HUES64 (cell line): Measurements from ENCODE around the gene RNF126.

Source experiments
- H3K27ac ChIP-seq: 2 replicates; pipeline ENCODE4 v1.7.0; 2013; ENCODE audit warnings: low read depth, low read length, inconsistent platforms
- H3K27me3 ChIP-seq: 2 replicates; pipeline ENCODE4 v1.6.1; 2013; ENCODE audit warnings: mild to moderate bottlenecking, low read length; ENCODE audit not compliant: insufficient read depth
- H3K36me3 ChIP-seq: 2 replicates; pipeline ENCODE4 v1.6.1; 2013; ENCODE audit warnings: mild to moderate bottlenecking, low read length; ENCODE audit not compliant: insufficient read depth
- H3K4me1 ChIP-seq: 2 replicates; pipeline ENCODE4 v1.6.1; 2013; ENCODE audit warnings: mild to moderate bottlenecking, low read length, moderate library complexity; ENCODE audit not compliant: insufficient read depth
- H3K4me3 ChIP-seq: 2 replicates; pipeline ENCODE4 v1.5.1; 2013; ENCODE audit warnings: mild to moderate bottlenecking, low read length, moderate library complexity
- H3K9ac ChIP-seq: 2 replicates; pipeline ENCODE4 v1.6.1; 2013; ENCODE audit warnings: mild to moderate bottlenecking, low read depth, low read length
- H3K9me3 ChIP-seq: 2 replicates; pipeline ENCODE4 v1.6.1; 2013; ENCODE audit warnings: low read depth, low read length; ENCODE audit not compliant: insufficient read depth
- WGBS: fragments of 150-250, 120-280 bp; methylation state at CpG from one replicate; pipeline ENCODE4 v1.1.7; 2013; ENCODE audit warnings: missing lambda C conversion rate; 5-methylcytosine and 5-hydroxymethylcytosine counted together

RNF126 gene

DNA sequence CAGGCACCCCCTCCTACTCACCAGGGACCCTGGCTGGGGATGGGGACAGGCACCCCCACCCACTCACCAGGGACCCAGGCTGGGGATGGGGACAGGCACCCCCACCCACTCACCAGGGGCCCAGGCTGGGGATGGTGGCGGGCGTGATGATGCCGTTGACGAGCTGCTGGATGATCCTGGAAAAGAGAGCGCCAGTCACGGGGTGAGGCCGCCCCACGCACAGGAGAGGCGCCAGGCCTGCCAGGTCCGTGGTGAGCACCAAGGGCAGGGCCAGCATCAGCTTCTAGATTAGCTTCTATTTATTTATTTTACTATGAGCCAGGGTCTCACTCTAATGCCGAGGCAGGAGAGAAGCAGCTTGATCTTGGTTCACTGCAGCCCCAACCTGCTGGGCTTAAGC lies 12.9 kb downstream of the RNF126 start:
- H3K27me3 ChIP-seq, result no peaks in the 10 kb centered on the region
- no peak overlapping the region for H3K4me3 ChIP-seq
- 94% methylated on average over 11 of the region's 11 CpGs for WGBS
- H3K9me3 ChIP-seq, result no peaks in the 10 kb centered on the region
- H3K9ac ChIP-seq, result no peak overlapping the region
- no peaks in the 10 kb centered on the region for H3K4me1 ChIP-seq
- peaks cover 76% of the 10 kb centered on the region for H3K36me3 ChIP-seq
- H3K27ac ChIP-seq, result no peak overlapping the region

DNA sequence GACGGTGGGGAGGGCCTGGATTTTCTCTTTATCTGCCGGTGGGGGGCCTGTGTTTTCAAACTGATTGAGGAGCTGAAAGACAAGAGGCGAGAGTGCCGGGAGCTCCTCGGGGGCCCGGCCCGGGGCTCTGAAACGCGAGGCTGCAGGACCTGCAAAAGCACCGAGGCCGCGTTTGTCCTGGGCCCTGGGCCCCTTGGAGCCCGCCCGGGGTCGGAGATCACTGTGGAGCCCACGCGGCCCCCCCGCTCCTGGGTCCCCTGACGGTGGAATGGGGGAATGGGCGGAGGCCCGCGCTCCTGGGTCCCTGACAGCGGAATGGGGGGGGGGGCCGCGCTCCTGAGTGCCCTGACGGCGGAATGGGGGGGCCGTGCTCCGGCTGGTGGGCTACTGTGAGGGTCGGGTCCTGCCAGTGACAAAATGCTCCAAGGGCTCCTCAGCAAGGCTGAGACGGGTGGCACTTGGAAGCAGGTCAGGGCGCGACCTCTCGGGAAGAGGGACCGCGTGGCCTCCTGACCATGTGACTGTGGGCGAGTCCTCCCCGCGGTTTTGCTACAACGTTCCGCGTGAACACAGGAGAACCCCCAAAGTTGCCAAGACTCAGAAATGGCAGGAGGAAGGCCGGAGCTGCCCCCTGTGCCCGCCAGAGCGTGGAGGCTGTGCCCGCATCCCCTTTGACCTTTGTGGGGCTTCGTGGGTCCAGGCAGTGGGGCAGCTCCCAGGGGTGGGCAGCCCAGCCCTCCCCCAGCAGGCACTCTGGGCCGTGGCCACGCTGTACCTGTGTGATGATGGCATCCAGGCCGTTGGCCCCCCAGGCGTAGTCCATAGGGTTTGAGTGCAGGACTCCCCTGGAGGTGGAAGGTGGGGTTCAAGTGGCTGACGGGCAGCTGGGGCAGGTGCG lies 13.9 kb downstream of the RNF126 start:
- Histone ChIP-seq H3K9me3 (no peaks in the 10 kb centered on the region), H3K9ac (no peak overlapping the region), H3K27me3 (no peaks in the 10 kb centered on the region), H3K36me3 (peaks cover 82% of the 10 kb centered on the region), H3K4me3 (no peak overlapping the region), H3K4me1 (no peaks in the 10 kb centered on the region), H3K27ac (no peak overlapping the region)
- 95% methylated on average over 53 of the region's 53 CpGs for WGBS

DNA sequence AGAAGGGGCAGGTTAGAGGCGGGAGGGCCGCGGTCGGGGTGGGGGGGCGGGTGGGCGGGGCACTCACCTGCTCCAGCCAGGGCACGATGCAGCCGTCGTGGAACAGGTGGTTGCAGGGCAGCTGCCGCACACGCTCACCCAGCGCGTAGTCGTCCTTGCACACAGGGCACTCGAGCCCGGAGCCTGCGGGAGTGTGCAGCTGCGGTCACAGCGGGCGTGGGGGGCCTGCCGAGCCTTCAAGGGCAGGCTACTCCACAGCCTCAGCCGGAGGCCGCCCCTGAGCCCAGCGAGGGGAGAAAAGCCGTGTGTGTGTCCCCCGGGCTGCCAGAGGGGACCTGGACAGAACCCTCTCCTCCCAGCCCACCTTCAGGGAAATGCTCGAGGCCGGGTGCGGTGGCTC lies 14.7 kb downstream of the RNF126 start:
- no peaks in the 10 kb centered on the region for H3K27me3 ChIP-seq
- 94% methylated on average over 29 of the region's 29 CpGs for WGBS
- H3K36me3 ChIP-seq, result peaks cover 74% of the 10 kb centered on the region
- H3K9ac ChIP-seq, result no peak overlapping the region
- no peak overlapping the region for H3K27ac ChIP-seq
- no peaks in the 10 kb centered on the region for H3K4me1 ChIP-seq
- H3K4me3 ChIP-seq, result no peak overlapping the region
- H3K9me3 ChIP-seq, result no peaks in the 10 kb centered on the region

DNA sequence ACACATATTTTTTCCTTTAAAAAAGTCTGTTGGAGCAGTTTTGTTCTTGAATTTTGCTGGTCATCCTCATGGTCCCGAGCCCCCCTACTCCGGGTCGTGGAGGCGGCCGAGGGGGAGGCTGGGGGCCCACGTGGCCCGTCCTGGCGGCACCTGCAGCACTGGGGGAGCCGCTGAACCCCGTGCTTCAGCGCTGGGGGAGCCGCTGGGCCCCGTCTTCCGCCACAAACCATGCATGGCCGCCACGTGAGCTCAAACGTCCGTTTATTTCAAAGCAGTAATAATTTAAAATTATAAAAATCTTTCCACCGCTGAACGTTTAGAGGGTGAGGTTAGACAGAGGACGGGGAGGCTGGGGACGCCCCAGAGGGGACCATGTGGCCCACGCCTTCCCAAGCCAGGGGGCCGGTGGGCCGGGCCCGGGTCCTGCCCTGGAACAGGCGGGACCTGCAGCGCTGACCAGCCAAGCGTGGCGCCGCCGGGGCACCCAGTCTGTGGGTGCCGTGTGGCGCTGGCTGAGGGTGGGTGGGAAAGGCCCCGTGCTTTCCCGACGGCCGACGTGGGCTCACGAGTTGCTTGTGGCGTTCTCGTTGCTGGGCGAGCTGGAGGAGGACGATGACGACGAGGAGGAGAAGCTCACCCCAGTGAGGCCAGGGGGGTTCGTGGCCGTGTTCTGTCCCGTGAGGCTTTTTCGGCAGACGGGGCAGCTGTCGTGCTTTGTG lies 15.3 kb downstream of the RNF126 start:
- Histone ChIP-seq H3K36me3 (peaks cover 69% of the 10 kb centered on the region), H3K27me3 (no peaks in the 10 kb centered on the region), H3K9ac (no peak overlapping the region), H3K27ac (no peak overlapping the region), H3K4me1 (no peaks in the 10 kb centered on the region), H3K4me3 (no peak overlapping the region), H3K9me3 (no peaks in the 10 kb centered on the region)
- 97% methylated on average over 50 of the region's 52 CpGs for WGBS

DNA sequence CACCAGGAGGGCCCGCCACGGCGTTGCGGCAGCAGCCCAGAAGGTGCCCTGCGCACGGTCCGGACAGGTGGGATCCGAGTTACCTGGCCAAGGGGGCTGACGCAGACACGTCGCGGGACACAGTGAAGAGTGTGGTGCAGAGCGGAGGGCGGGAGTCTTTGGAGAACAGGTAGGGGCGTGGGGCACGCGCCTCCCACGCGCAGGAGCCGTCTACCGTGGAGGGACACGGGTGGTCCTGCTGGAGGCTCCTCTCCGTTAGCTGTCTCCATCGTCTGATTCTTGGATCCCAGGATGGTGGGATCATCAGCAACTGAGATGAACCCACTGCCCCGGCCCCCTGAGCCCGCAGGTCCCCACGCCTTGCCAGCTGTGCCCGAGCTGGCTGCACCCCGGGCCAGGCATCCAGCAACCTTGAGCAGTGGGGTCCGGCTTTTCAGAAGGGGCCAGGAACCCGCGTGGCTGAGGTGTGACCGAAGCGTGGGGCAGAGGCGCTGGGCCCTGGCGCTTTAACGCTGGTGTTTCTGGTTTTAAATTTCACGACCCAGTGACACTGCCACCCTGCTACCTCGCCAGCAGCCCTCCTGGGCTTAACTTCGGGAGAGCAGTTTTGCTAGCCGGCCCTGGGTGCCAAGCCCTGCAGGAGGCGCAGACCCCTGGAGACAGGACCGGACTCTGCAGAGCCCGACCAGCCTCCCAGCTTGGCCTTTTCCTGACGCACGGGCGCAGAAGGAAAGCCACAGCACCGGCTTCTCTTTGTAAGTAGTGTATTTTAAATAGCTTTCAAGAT lies 16.0 kb downstream of the RNF126 start:
- peaks cover 61% of the 10 kb centered on the region for H3K36me3 ChIP-seq
- WGBS, result 96% methylated on average over 47 of the region's 48 CpGs

DNA sequence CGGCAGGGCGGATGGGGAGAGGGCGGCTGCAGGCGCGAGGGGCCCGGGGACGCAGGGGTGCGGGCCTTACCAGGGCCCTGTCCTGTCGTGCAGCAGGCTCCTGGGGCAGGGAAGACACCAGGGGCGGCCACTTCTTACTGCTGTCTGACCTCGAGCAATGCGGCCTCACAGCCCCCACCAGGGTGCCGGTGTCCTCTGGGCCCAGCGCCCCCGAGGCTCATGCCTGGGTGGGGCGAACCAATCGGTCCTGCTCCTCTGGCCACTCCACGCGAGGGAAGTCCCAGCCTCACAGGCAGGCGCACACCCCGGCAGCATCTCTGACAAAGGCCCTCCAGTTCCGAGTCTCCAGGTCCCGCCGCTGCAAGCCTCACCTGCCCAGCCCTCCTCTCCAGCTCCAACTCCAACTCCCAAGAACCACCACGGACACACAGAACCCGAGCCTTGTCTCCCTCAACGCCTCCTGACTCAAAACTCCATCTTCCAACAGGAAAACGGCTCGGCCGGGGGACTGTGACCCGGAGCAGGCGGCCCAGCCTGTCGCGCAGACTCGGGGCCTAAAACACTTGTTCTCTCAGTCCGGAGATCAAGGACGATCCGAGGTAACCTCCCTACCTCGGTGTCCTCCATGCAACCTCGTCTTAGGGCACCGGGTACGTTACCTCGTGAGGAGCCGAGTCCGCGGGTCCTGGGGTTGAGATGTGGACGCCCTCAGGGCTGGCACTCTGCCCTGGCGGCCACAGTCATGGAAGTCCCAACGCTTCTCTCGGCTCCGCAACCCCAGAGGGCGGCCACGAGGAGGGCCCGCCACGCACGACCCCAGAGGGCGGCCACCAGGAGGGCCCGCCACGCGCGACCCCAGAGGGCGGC lies 16.9 kb downstream of the RNF126 start:
- no peaks in the 10 kb centered on the region for H3K4me1 ChIP-seq
- H3K9me3 ChIP-seq, result no peaks in the 10 kb centered on the region
- H3K36me3 ChIP-seq, result peaks cover 53% of the 10 kb centered on the region
- no peak overlapping the region for H3K9ac ChIP-seq
- H3K4me3 ChIP-seq, result no peak overlapping the region
- H3K27ac ChIP-seq, result no peak overlapping the region
- WGBS, result 96% methylated on average over 62 of the region's 62 CpGs
- H3K27me3 ChIP-seq, result no peaks in the 10 kb centered on the region

More for the DNA sequence above, 16.0 kb downstream of the RNF126 start:
- H3K9me3 ChIP-seq, result no peaks in the 10 kb centered on the region
- H3K9ac ChIP-seq, result no peak overlapping the region
- no peaks in the 10 kb centered on the region for H3K4me1 ChIP-seq
- no peak overlapping the region for H3K4me3 ChIP-seq
- no peaks in the 10 kb centered on the region for H3K27me3 ChIP-seq
- H3K27ac ChIP-seq, result no peak overlapping the region

DNA sequence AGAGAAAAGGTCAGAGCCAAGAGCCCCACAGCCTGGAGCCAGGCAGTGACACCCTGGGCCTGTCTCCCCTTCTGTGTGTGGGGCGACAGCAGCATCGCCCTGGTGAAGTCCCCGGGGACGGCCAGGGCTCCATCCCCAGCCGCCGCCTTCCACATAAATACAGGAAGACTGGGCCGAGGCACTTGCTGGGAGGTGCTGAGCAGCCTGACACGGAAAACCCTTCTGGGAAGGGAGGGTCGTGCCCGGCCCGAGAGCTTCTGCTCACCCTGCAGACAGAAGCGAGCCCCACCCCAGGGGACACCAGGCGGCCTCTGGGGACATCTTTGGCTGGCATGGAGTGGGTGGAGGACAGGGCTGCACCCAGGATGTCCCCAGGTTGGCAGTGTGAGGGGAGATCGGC lies 18.2 kb downstream of the RNF126 start:
- no peak overlapping the region for H3K9ac ChIP-seq
- H3K36me3 ChIP-seq, result peaks cover 46% of the 10 kb centered on the region
- no peaks in the 10 kb centered on the region for H3K9me3 ChIP-seq
- no peaks in the 10 kb centered on the region for H3K4me1 ChIP-seq
- H3K4me3 ChIP-seq, result no peak overlapping the region
- peaks cover 5% of the 10 kb centered on the region for H3K27me3 ChIP-seq
- WGBS, result 93% methylated on average over 14 of the region's 14 CpGs
- no peak overlapping the region for H3K27ac ChIP-seq

DNA sequence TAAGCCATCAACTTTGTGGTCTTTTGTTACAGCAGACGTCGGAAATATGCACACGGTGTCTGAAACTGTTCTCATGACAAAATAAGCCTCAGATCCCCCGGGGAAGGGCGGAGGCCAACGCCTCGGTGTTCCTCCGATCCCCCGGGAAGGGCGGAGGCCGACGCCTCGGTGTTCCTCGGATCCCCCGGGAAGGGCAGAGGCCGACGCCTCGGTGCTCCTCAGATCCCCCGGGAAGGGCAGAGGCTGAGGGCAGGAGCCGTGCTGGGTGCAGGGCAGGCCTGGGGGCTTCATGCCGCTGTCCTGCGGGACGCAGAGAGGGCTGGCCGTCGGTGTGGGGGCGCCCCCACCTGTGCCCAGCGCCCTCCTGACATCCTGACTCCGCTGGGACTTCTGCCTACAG lies 18.7 kb downstream of the RNF126 start:
- 90% methylated on average over 28 of the region's 28 CpGs for WGBS
- H3K36me3 ChIP-seq, result peaks cover 42% of the 10 kb centered on the region

DNA sequence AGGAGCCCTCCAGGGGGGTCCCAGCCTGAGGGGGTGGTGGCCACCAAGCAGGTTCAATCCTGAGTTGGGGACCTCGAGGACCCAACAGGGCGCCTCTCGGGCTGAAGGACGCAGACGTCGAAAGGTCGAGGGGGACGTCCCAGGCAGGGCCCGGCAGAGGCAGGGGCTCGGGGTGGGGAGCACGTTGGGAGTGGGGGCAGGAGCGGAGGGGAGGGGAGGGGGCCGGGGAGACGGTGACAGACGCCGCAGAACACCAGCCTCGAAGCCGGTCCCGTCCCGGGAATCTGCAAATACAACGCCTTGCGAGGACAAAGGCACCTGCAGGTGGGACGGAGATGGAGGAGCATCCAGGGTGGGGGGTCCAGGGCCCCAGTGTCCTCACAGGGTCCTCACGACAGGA lies 19.3 kb downstream of the RNF126 start:
- peaks cover 38% of the 10 kb centered on the region for H3K36me3 ChIP-seq
- H3K27me3 ChIP-seq, result peaks cover 13% of the 10 kb centered on the region
- H3K9ac ChIP-seq, result no peak overlapping the region
- H3K4me1 ChIP-seq, result no peaks in the 10 kb centered on the region
- no peak overlapping the region for H3K27ac ChIP-seq
- H3K4me3 ChIP-seq, result no peak overlapping the region
- 89% methylated on average over 24 of the region's 24 CpGs for WGBS
- no peaks in the 10 kb centered on the region for H3K9me3 ChIP-seq

More for the DNA sequence above, 18.7 kb downstream of the RNF126 start:
- Histone ChIP-seq H3K27ac (no peak overlapping the region), H3K9me3 (no peaks in the 10 kb centered on the region), H3K4me3 (no peak overlapping the region), H3K27me3 (peaks cover 6% of the 10 kb centered on the region), H3K9ac (no peak overlapping the region), H3K4me1 (no peaks in the 10 kb centered on the region)
